ENCODE results near the gene TENM4.

The TENM4 gene

GRCh38 chr11:79160791-79161403 lies 279.9 kb downstream of the TENM4 start:
- no peak for DNase-seq

GRCh38 chr11:79159657-79160450 lies 281.0 kb downstream of the TENM4 start:
- DNase-seq = no peak

GRCh38 chr11:79157738-79158137 lies 283.1 kb downstream of the TENM4 start:
- no peak for DNase-seq

GRCh38 chr11:79156031-79156430 lies 284.8 kb downstream of the TENM4 start:
- DNase-seq = no peak

GRCh38 chr11:79155237-79155636 lies 285.6 kb downstream of the TENM4 start:
- DNase-seq = no peak

- no peak for DNase-seq
Observed at GRCh38 chr11:79152511-79152910, 288.3 kb downstream of the TENM4 start.

GRCh38 chr11:79151396-79151795 lies 289.4 kb downstream of the TENM4 start:
- DNase-seq = no peak

- DNase-seq = no peak
Observed at GRCh38 chr11:79150966-79151365, 289.9 kb downstream of the TENM4 start.

- no peak for DNase-seq
Observed at GRCh38 chr11:79150320-79150719, 290.5 kb downstream of the TENM4 start.

- DNase-seq = no peak
Observed at GRCh38 chr11:79147731-79148130, 293.1 kb downstream of the TENM4 start.

- DNase-seq = no peak
Observed at GRCh38 chr11:79147011-79147410, 293.8 kb downstream of the TENM4 start.

- no peak for DNase-seq
Observed at GRCh38 chr11:79139900-79140299, 300.9 kb downstream of the TENM4 start.

- DNase-seq = no peak
Observed at GRCh38 chr11:79129702-79130101, 311.1 kb downstream of the TENM4 start.

GRCh38 chr11:79128291-79128690 lies 312.5 kb downstream of the TENM4 start:
- DNase-seq = no peak

- no peak for DNase-seq
Observed at GRCh38 chr11:79122759-79123158, 318.1 kb downstream of the TENM4 start.

GRCh38 chr11:79121351-79121750 lies 319.5 kb downstream of the TENM4 start:
- no peak for DNase-seq

- no peak for DNase-seq
Observed at GRCh38 chr11:79119491-79120284, 321.1 kb downstream of the TENM4 start.

- no peak for DNase-seq
Observed at GRCh38 chr11:79117488-79117887, 323.3 kb downstream of the TENM4 start.

- no peak for DNase-seq
Observed at GRCh38 chr11:79116600-79116999, 324.2 kb downstream of the TENM4 start.

- no peak for DNase-seq
Observed at GRCh38 chr11:79113054-79113690, 327.7 kb downstream of the TENM4 start.

GRCh38 chr11:79110796-79111195 lies 330.0 kb downstream of the TENM4 start:
- no peak for DNase-seq

- DNase-seq = no peak
Observed at GRCh38 chr11:79110321-79110720, 330.5 kb downstream of the TENM4 start.

- no peak for DNase-seq
Observed at GRCh38 chr11:79108851-79109250, 332.0 kb downstream of the TENM4 start.
